ENCODE results near the gene NKX2-3.

The NKX2-3 gene

DNA sequence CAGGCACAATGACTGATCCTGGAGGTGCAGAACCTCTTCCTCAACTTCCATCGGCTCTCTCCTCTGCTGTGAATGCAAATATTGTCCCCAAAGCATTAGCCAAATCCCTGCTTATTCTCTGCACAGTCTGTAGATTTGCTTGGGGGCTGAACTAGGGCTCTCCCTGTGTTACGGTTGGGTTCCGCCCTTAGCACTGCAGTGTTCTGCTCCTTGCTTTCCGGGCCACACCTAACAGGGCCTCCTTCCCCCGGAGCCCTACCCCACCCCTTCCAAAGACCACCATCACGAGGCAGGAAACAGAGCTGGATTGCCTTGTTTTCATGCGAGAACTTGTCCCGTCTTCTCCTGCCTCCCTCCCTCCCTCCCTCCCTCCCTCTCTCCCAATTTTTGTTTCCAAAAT, 50.9 kb downstream of the NKX2-3 start:
- no peak for DNase-seq (ENCODE audit: low read depth)

All from ELR (cell line).